HUES6 (cell line): ENCODE measurements around the gene HHIPL1.

ENCODE experiments used
- H3K27ac ChIP-seq: 2 replicates; pipeline ENCODE4 v1.7.0; 2013; ENCODE audit warnings: low read depth, mild to moderate bottlenecking, low read length, inconsistent platforms
- H3K27me3 ChIP-seq: 2 replicates; pipeline ENCODE4 v1.6.1; 2013; ENCODE audit warnings: low read length; ENCODE audit not compliant: control insufficient read depth, insufficient read depth
- H3K36me3 ChIP-seq: 2 replicates; pipeline ENCODE4 v1.6.1; 2013; ENCODE audit warnings: low read length; ENCODE audit not compliant: control insufficient read depth, insufficient read depth
- H3K4me1 ChIP-seq: 2 replicates; pipeline ENCODE4 v1.6.1; 2013; ENCODE audit warnings: low read length; ENCODE audit not compliant: control insufficient read depth, insufficient read depth
- H3K4me3 ChIP-seq: 2 replicates; pipeline ENCODE4 v1.5.1; 2013; ENCODE audit warnings: low read depth, low read length
- H3K9ac ChIP-seq: one replicate; pipeline ENCODE4 v1.6.1; 2013; ENCODE audit warnings: mild to moderate bottlenecking, low read length
- H3K9me3 ChIP-seq: 2 replicates; pipeline ENCODE4 v1.6.1; 2013; ENCODE audit warnings: low read depth, low read length; ENCODE audit not compliant: control insufficient read depth, insufficient read depth

Gene HHIPL1

GRCh38 chr14:99678198-99678597, 33.3 kb downstream of the HHIPL1 start:
- Histone ChIP-seq H3K27me3 (no peaks in the 10 kb centered on the region), H3K27ac (no peak overlapping the region), H3K9me3 (peaks cover 24% of the 10 kb centered on the region), H3K36me3 (peaks cover 2% of the 10 kb centered on the region; the same call in 1 of the 2 replicates), H3K9ac (no peak overlapping the region), H3K4me3 (no peak overlapping the region), H3K4me1 (peaks cover 13% of the 10 kb centered on the region)

GRCh38 chr14:99679111-99679510, 34.2 kb downstream of the HHIPL1 start:
- Histone ChIP-seq H3K4me1 (peaks cover 11% of the 10 kb centered on the region; the same call in 1 of the 2 replicates), H3K4me3 (no peak overlapping the region), H3K27ac (no peak overlapping the region), H3K27me3 (no peaks in the 10 kb centered on the region), H3K36me3 (peaks cover 2% of the 10 kb centered on the region; the same call in 1 of the 2 replicates), H3K9ac (no peak overlapping the region), H3K9me3 (peaks cover 24% of the 10 kb centered on the region)

- Histone ChIP-seq H3K4me1 (peaks cover 11% of the 10 kb centered on the region; the same call in 1 of the 2 replicates), H3K27me3 (no peaks in the 10 kb centered on the region), H3K9me3 (peaks cover 24% of the 10 kb centered on the region), H3K4me3 (no peak overlapping the region), H3K27ac (no peak overlapping the region), H3K36me3 (peaks cover 2% of the 10 kb centered on the region; the same call in 1 of the 2 replicates), H3K9ac (no peak overlapping the region)
Measured at GRCh38 chr14:99679543-99679942, 34.6 kb downstream of the HHIPL1 start.

GRCh38 chr14:99679996-99680395, 35.1 kb downstream of the HHIPL1 start:
- Histone ChIP-seq H3K4me1 (peaks cover 14% of the 10 kb centered on the region; the same call in 1 of the 2 replicates), H3K27me3 (no peaks in the 10 kb centered on the region), H3K9ac (no peak overlapping the region), H3K36me3 (peaks cover 2% of the 10 kb centered on the region; the same call in 1 of the 2 replicates), H3K27ac (no peak overlapping the region), H3K4me3 (no peak overlapping the region), H3K9me3 (peaks cover 24% of the 10 kb centered on the region)

- Histone ChIP-seq H3K36me3 (peaks cover 2% of the 10 kb centered on the region; the same call in 1 of the 2 replicates), H3K27me3 (peaks cover 9% of the 10 kb centered on the region; the same call in 1 of the 2 replicates), H3K4me1 (peaks cover 10% of the 10 kb centered on the region; the same call in 1 of the 2 replicates), H3K27ac (no peak overlapping the region), H3K9me3 (peaks cover 24% of the 10 kb centered on the region), H3K9ac (no peak overlapping the region), H3K4me3 (no peak overlapping the region)
Measured at GRCh38 chr14:99681101-99681831, 36.3 kb downstream of the HHIPL1 start.

- H3K4me3 ChIP-seq: no peak overlapping the region
- H3K27ac ChIP-seq: no peak overlapping the region
- H3K9ac ChIP-seq: no peak overlapping the region
- peaks cover 24% of the 10 kb centered on the region for H3K9me3 ChIP-seq
- H3K4me1 ChIP-seq: peaks cover 10% of the 10 kb centered on the region; the same call in 1 of the 2 replicates
- H3K27me3 ChIP-seq: peaks cover 9% of the 10 kb centered on the region; the same call in 1 of the 2 replicates
- peaks cover 2% of the 10 kb centered on the region; the same call in 1 of the 2 replicates for H3K36me3 ChIP-seq
Measured at GRCh38 chr14:99681832-99682148, 36.9 kb downstream of the HHIPL1 start.

- Histone ChIP-seq H3K9me3 (peaks cover 13% of the 10 kb centered on the region), H3K27me3 (peaks cover 9% of the 10 kb centered on the region; the same call in 1 of the 2 replicates), H3K4me1 (peaks cover 16% of the 10 kb centered on the region), H3K4me3 (peak overlapping the region; percentile 87), H3K36me3 (no peaks in the 10 kb centered on the region), H3K27ac (no peak overlapping the region), H3K9ac (peak overlapping the region; percentile 77)
Measured at GRCh38 chr14:99682809-99683618, 38.1 kb downstream of the HHIPL1 start.

- no peak within 1 kb of the TSS for H3K27ac ChIP-seq
- H3K4me1 ChIP-seq: peaks cover 19% of the 10 kb centered on the region
- peaks cover 5% of the 10 kb centered on the region for H3K9me3 ChIP-seq
- peak within 1 kb of the TSS; percentile 77 for H3K9ac ChIP-seq
- no peaks in the 10 kb centered on the region for H3K36me3 ChIP-seq
- H3K4me3 ChIP-seq: peak within 1 kb of the TSS; percentile 87
- H3K27me3 ChIP-seq: peaks cover 9% of the 10 kb centered on the region; the same call in 1 of the 2 replicates
Measured at GRCh38 chr14:99683619-99684409, 38.9 kb downstream of the HHIPL1 start, which contains the start of gene CYP46A1. Gene CYP46A1 (plus strand): TSS chr14:99684298. CDS start chr14:99684418, 120 bp downstream.

- Histone ChIP-seq H3K36me3 (no peaks in the 10 kb centered on the region), H3K27ac (no peak overlapping the region), H3K9me3 (no peaks in the 10 kb centered on the region), H3K27me3 (peaks cover 9% of the 10 kb centered on the region; the same call in 1 of the 2 replicates), H3K4me1 (peaks cover 19% of the 10 kb centered on the region), H3K9ac (no peak overlapping the region), H3K4me3 (peak overlapping the region; percentile 75)
Measured at GRCh38 chr14:99684410-99684934, 39.5 kb downstream of the HHIPL1 start.

GRCh38 chr14:99685151-99685591, 40.2 kb downstream of the HHIPL1 start:
- Histone ChIP-seq H3K9ac (no peak overlapping the region), H3K4me3 (no peak overlapping the region), H3K36me3 (no peaks in the 10 kb centered on the region), H3K4me1 (peaks cover 19% of the 10 kb centered on the region), H3K27me3 (peaks cover 9% of the 10 kb centered on the region; the same call in 1 of the 2 replicates), H3K27ac (no peak overlapping the region), H3K9me3 (no peaks in the 10 kb centered on the region)
